Neural cell (in vitro differentiated cells): Measurements from ENCODE around the gene FLVCR1.

Experiments
- CTCF ChIP-seq: fragments of 450-650 bp; IDR thresholded peaks from 2 replicates; pipeline ENCODE4 v1.5.1; 2014; ENCODE audit warnings: antibody characterized with exemption, mild to moderate bottlenecking, moderate library complexity; ENCODE audit not compliant: poor library complexity, severe bottlenecking
- EP300 ChIP-seq: fragments of 450-650 bp; conservative IDR thresholded peaks from 2 replicates; pipeline ENCODE4 v1.6.1; 2014; ENCODE audit warnings: antibody characterized with exemption, mild to moderate bottlenecking, moderate library complexity; ENCODE audit not compliant: poor library complexity, severe bottlenecking
- EZH2 ChIP-seq: fragments of 200-600, 300-800 bp; shearing (Covaris generic), sonication (generic); IDR thresholded peaks from 2 replicates; pipeline ENCODE4 v1.6.1; 2014; ENCODE audit warnings: antibody characterized with exemption, low read length, borderline replicate concordance, mild to moderate bottlenecking; ENCODE audit not compliant: insufficient read depth, poor library complexity, severe bottlenecking
- POLR2AphosphoS5 ChIP-seq: IDR thresholded peaks from 2 replicates; pipeline ENCODE4 v1.6.1; 2012
- SMC3 ChIP-seq: fragments of 450-650 bp; conservative IDR thresholded peaks from 2 replicates; pipeline ENCODE4 v1.6.1; 2014; ENCODE audit warnings: antibody characterized with exemption, mild to moderate bottlenecking, moderate library complexity; ENCODE audit not compliant: poor library complexity
- TAF1 ChIP-seq: IDR thresholded peaks from 2 replicates; pipeline ENCODE4 v1.6.1; 2012; ENCODE audit warnings: low read depth

DNA sequence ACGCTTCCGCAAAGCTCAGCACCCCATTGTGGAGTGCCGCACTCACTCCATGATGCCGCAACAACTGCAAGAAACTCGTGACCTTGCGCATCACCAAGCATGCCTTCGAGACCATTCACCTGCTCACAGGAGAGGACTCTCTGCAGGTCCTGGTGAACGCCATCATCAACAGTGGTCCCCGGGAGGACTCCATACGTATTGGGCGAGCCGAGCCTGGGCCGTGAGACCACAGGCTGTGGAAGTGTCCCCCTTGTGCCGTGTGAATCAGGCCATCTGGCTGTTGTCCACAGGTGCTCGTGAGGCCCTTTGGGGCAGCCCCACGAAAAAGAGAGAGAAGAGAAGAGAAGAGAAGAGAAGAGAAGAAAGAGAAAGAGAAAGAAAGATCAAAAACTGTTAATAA, 33.9 kb upstream of the FLVCR1 start:
- no peak for TF ChIP-seq EP300
- no peak for TF ChIP-seq CTCF
- TF ChIP-seq SMC3: no peak
- no peak for TF ChIP-seq TAF1
- no peak for TF ChIP-seq EZH2
- TF ChIP-seq POLR2AphosphoS5: no peak
